Astrocyte of the spinal cord (primary cell): ENCODE measurements around the gene ATP5MK.
A peak's percentile ranks its signal among the peaks of the same experiment; 100 is the strongest.
"Not testable (repeated sequence)": the region's sequence is repeated elsewhere in the genome, so short reads cannot be mapped to it uniquely, and the experiment has no call there.

Experiments
- DNase-seq: peaks from one replicate; pipeline ENCODE4 v3.0.0; 2011; ENCODE audit warnings: low read depth, low spot score
- H3K4me3 ChIP-seq: 2 replicates; pipeline ENCODE4 v1.5.1; 2011; ENCODE audit warnings: low read depth, mild to moderate bottlenecking, low read length, moderate library complexity
- in situ Hi-C: cut with HindIII; loops from 2 replicates; pipeline ENCODE4 v1.10.0; 2017; ENCODE audit warnings: low sequenced_read_pairs
- TF ChIP-seq, protein P1 (sequence below): IDR thresholded peaks from 2 replicates; pipeline ENCODE4 v1.5.1; 2012; ENCODE audit warnings: low read depth, mild to moderate bottlenecking, low read length, inconsistent platforms

Gene ATP5MK

DNA sequence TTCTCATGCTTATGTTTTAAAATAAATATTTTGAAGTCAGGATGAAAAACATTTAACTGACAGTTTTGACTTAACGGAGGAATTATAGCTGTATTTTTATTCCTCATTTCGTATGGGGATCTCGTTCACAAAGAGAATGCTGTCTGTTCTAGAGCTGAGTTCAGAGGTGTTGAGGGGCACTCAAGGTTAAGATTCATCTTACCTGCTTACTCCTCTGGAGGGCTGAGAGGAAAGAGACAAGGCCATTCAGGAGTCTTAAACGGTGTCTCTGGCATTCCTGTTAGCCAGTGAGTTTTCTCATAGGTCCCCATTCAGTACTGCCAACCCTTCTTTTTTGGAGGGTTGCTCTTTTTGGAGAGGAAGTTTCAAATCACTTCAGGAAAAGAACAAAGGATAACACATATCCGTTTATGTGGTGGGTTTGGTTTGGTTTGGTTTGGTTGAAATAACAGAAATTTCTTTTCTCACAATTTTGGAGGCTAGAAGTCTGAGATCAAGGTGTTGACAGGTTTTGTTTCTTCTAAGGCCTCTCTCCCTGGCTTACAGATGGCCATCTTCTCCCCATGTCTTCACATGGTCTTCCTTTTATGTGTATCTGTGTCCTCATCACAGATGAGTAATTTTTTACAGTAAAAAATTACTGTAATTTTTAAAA lies 32.8 kb upstream of the ATP5MK start:
- DNase-seq = no peak
- no peak overlapping the region for H3K4me3 ChIP-seq
- in situ Hi-C loops = no loop called here
- TF ChIP-seq, protein P1, sequence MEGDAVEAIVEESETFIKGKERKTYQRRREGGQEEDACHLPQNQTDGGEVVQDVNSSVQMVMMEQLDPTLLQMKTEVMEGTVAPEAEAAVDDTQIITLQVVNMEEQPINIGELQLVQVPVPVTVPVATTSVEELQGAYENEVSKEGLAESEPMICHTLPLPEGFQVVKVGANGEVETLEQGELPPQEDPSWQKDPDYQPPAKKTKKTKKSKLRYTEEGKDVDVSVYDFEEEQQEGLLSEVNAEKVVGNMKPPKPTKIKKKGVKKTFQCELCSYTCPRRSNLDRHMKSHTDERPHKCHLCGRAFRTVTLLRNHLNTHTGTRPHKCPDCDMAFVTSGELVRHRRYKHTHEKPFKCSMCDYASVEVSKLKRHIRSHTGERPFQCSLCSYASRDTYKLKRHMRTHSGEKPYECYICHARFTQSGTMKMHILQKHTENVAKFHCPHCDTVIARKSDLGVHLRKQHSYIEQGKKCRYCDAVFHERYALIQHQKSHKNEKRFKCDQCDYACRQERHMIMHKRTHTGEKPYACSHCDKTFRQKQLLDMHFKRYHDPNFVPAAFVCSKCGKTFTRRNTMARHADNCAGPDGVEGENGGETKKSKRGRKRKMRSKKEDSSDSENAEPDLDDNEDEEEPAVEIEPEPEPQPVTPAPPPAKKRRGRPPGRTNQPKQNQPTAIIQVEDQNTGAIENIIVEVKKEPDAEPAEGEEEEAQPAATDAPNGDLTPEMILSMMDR = no peak

DNA sequence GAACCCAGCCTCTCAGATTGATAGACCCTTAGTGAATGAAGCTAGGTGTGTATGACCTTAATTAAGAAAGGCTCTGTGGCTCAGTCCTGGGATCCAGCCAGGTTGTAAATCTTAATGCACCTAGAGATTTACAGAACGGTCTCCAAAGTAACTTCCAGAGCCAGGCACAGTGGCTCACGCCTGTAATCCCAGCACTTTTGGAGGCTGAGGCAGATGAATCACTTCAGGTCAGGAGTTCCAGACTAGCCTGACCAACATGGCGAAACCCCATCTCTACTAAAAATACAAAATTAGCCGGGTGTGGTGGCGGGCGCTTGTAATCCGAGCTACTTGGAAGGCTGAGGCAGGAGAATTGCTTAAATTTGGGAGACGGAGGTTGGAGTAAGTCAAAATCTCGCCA lies 31.6 kb upstream of the ATP5MK start:
- no peak for DNase-seq
- no peak overlapping the region for H3K4me3 ChIP-seq
- in situ Hi-C loops = no loop called here
- TF ChIP-seq, protein P1 = no peak

DNA sequence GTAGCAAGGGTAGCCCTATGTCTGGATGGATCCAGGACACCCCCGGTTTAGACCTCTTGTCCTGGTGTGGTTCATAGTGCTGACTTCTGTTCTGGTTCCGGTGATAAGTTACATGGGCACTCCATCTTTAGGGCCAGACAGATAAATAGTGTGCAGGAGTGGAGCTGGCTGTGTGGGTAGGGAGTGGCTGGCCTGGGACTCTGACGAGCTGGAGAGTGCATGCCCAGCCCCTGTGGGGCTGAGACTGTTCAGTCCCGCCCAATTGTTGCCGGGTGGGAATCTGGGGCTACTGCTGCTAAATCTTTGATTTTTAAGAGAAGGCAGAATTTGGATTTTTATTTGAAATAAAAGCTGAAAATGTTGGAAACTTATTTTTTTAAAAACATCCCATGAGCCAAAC lies 27.5 kb upstream of the ATP5MK start:
- no peak overlapping the region for H3K4me3 ChIP-seq
- no peak for DNase-seq
- TF ChIP-seq, protein P1 = no peak
- in situ Hi-C loops = no loop called here

DNA sequence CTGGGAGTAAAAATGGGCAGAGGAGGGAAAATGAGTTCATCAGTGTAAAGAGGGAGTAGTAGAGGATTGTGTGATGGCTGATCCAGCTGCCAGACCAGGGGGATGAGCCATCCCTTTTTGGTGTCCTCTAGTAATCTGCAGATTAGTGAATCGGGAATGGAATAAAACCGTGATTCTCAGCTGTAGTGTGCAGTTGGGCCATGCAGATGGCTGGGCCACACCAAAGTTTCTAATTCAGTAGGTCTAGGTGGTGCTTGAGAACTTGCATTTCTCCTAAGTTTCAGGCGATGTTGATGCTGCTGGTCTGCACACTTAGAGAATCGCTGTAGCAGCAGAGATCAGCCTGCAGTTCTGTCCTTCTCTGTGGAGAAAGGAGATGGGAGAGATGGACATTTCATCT lies 22.8 kb upstream of the ATP5MK start:
- in situ Hi-C loops = no loop called here
- no peak for DNase-seq
- H3K4me3 ChIP-seq = no peak overlapping the region
- TF ChIP-seq, protein P1 = no peak

DNA sequence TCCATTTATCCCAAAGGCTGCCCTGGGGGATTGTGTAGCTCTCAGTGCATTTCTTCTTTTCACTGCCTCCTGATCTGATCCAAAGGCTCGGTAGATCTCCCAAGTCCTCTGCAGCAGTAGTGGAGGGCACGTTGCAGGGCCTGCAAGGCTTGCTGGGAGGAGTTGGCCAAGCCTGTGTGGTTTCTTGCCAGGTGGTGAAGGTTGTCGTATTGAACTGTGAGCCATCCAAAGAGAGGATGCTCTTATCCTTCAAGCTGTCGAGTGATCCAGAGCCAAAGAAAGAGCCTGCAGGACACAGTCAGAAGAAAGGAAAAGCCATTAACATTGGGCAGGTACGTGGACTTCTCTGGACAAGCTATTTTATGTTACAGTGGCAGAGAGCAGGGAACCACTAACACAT lies 21.3 kb upstream of the ATP5MK start:
- TF ChIP-seq, protein P1 = no peak
- in situ Hi-C loops = no loop called here
- H3K4me3 ChIP-seq = no peak overlapping the region
- no peak for DNase-seq

DNA sequence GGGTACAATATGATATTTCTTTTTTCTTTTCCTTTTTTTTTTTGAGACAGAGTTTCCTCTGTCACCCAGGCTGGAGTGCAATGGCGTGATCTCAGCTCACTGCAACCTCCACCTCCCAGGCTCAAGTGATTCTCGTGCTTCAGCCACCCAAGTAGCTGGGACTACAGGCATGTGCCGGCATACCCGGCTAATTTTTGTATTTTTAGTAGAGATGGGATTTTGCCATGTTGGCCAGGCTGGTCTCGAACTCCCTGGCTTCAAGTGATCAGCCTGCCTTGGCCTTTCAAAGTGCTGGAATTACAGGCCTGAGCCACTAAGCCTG lies 20.8 kb upstream of the ATP5MK start:
- in situ Hi-C loops, DNase-seq, H3K4me3 ChIP-seq: not testable (repeated sequence)

DNA sequence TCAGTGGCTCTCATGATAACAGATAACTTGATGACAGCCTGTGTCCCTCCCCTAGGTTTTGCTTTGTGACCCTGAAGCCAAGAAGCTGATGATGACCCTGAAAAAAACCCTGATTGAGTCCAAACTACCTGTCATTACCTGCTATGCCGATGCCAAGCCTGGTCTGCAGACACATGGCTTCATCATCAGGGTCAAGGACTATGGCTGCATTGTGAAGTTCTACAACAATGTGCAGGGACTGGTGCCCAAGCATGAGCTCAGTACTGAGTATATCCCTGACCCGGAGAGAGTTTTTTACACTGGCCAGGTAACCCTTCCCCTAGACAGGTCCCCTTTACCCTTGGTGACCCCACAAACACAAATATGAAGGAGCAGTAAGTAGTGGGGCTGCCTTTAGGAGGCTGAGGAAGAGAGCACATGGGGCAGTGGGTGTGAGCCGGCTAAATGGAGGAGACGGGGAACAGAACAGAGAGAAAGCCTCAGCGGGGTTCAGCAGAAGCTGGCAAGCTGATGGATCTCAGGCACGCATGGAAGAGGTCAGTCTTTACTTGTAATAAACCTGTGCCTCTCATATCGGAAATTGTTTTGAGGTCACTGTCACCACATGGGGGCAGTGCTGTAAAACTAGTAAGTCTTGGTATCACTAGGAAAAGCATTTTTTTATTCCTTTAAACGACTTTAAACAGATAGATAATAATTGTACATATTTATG lies 20.3 kb upstream of the ATP5MK start:
- peak; percentile 50 for DNase-seq
- in situ Hi-C loops = no loop called here
- TF ChIP-seq, protein P1 = peak; percentile 46
- H3K4me3 ChIP-seq = no peak overlapping the region
